ENCODE data around the gene CLEC16A. TPM values are rescaled to one million over a fixed set of nuclear protein-coding genes. Genes with fewer than 3 reads are reported as not detected.

The CLEC16A gene
- total and polyA plus RNA-seq, 9 of the 15 experiments (the other 6 are each of a cell fraction or from before 2014, with no cell fraction given), result 1.00 to 22.3 (median 10.0) TPM

- POLR2A ChIA-PET, result interaction anchor here (1.5 to 2.4 kb wide), 2 partner anchors 265 to 266 kb away, joined by 3 to 5 read pairs; partner anchors contain the start of gene SOCS1
These were observed 45.2 kb downstream of the CLEC16A start for GRCh38 chr16:10989559-10989958.

More at GRCh38 chr16:10989559-10989958, 45.2 kb downstream of the CLEC16A start:
- 89% methylated on average over 6 of the region's 6 CpGs for WGBS (ENCODE audit: insufficient coverage, low coverage, missing lambda C conversion rate)
- CTCF ChIA-PET (ENCODE audit: low intra/inter-chr PET ratio), result no interaction called here
- Histone ChIP-seq H3K36me3 (ENCODE audit: control insufficient read depth, insufficient read depth, low read length) (peaks cover 48% of the 10 kb centered on the region), H3K9me1 (ENCODE audit: control insufficient read depth, insufficient read depth, low read length) (peaks cover 6% of the 10 kb centered on the region), H2AFZ (ENCODE audit: low read depth, low read length) (no peak overlapping the region), H3K79me2 (ENCODE audit: control insufficient read depth, insufficient read depth, low read length) (no peaks in the 10 kb centered on the region; the same call in 2 of the 3 replicates), H4K20me1 (replicated peaks; ENCODE audit: control insufficient read depth, insufficient read depth, low read length) (peaks cover 9% of the 10 kb centered on the region; the same call in 1 of the 2 replicates), H3K27me3 (ENCODE audit: control insufficient read depth in 2 of 2, insufficient read depth in 2 of 2, low read length in 2 of 2) (no peaks in the 10 kb centered on the region), H3K9me3 (replicated peaks; ENCODE audit: control insufficient read depth, insufficient read depth, low read depth, low read length) (no peaks in the 10 kb centered on the region), H3K9ac (ENCODE audit: insufficient read depth in 1 of 2, low read depth in 2 of 2, low read length in 2 of 2) (no peak overlapping the region), H3K4me2 (ENCODE audit: insufficient read depth, low read length) (no peak overlapping the region), H3K27ac (ENCODE audit: extremely low read depth, low read depth, low read length) (no peak overlapping the region), H3K4me1 (replicated peaks in 1 of 2; ENCODE audit: control insufficient read depth in 2 of 2, insufficient read depth in 2 of 2, low read length in 2 of 2) (peaks cover 16 to 30% of the 10 kb centered on the region in 2 experiments; a peak in 4 of 5 replicates), H3K4me3 (no peak overlapping the region)
- no TSS peak for BruUV-seq (replicated peaks)
- intact Hi-C loops (cut with micrococcal nuclease), result no loop called here
- no peak for ATAC-seq
- no peak for FAIRE-seq
- in situ Hi-C loops (cut with MboI), result no loop called here
- TF ChIP-seq ZBED1 (IDR thresholded peaks at IDR 0.05), result no peak
- TF ChIP-seq MNT (conservative IDR thresholded peaks at IDR 0.05), result no peak
- no peak for TF ChIP-seq ZC3H4 (CRISPR knock-in tag; IDR thresholded peaks at IDR 0.05; ENCODE audit: borderline replicate concordance)
- no peak for TF ChIP-seq ETS2 (tag; IDR thresholded peaks at IDR 0.05; ENCODE audit: borderline replicate concordance, poor library complexity, severe bottlenecking)
- TF ChIP-seq CREB1 (IDR thresholded peaks at IDR 0.05), result no peak
- no peak for TF ChIP-seq CREB1 (CRISPR knock-in tag; IDR thresholded peaks at IDR 0.05)
- TF ChIP-seq FOXP1 (CRISPR knock-in tag; IDR thresholded peaks at IDR 0.05), result no peak
- no peak for TF ChIP-seq ZNF639 (CRISPR knock-in tag; conservative IDR thresholded peaks at IDR 0.05 in 1 of 2, IDR thresholded peaks at IDR 0.05 in 1 of 2)
- no peak for TF ChIP-seq NR1H2 (CRISPR knock-in tag; IDR thresholded peaks at IDR 0.05)
- no peak for TF ChIP-seq ZNF436 (CRISPR knock-in tag; IDR thresholded peaks at IDR 0.05)
- no peak for TF ChIP-seq SRSF1 (IDR thresholded peaks at IDR 0.05; ENCODE audit: low read depth, low read length)
- no peak for DNase-seq (ENCODE audit: extremely low read depth in 1 of 4, low spot score in 3 of 4)

Data from K562 (cell line).